Left lung (tissue), 10 donors: ENCODE results near the gene SDK1. TPM values are rescaled to one million over a fixed set of nuclear protein-coding genes. Genes with fewer than 3 reads are reported as not detected.

ENCODE experiments used
- ATAC-seq: fragments of 200-7000 bp; cut with Tn5 transposase; one replicate; pipeline ENCODE4 v1.9.1; 2020; ENCODE audit warnings: moderate library complexity
- DNase-seq, 4 donors: peaks; one replicate each; pipeline ENCODE4 v3.0.0-alpha.2; 2013 to 2020
- H3K27ac ChIP-seq, 2 donors: fragments of 200-600 bp; sonication (generic) in 1 of 2; one replicate each; pipeline versions ENCODE4 v1.5.0 to v1.8.0; 2020 to 2021
- H3K27me3 ChIP-seq, 2 donors: fragments of 200-600 bp; sonication (generic) in 1 of 2; one replicate each; pipeline versions ENCODE4 v1.5.0 to v1.8.0; 2020 to 2021
- H3K36me3 ChIP-seq, 2 donors: fragments of 200-600 bp; sonication (generic) in 1 of 2; one replicate each; pipeline versions ENCODE4 v1.5.0 to v1.8.0; 2020 to 2021
- H3K4me1 ChIP-seq, 2 donors: fragments of 200-600 bp; one replicate each; pipeline ENCODE4 v1.8.0; 2021
- H3K4me3 ChIP-seq, 2 donors: fragments of 200-600 bp; sonication (generic) in 1 of 2; one replicate each; pipeline versions ENCODE4 v1.5.0 to v1.8.0; 2020 to 2021; ENCODE audit warnings: mild to moderate bottlenecking in 1 of 2
- H3K9me3 ChIP-seq, 2 donors: fragments of 200-600 bp; sonication (generic) in 1 of 2; one replicate each; pipeline versions ENCODE4 v1.5.0 to v1.8.0; 2020 to 2021
- CTCF ChIP-seq, 2 donors: fragments of 200-600 bp; sonication (generic) in 1 of 2; IDR thresholded peaks; one replicate each; pipeline versions ENCODE4 v1.5.0 to v1.8.0; 2021; ENCODE audit warnings: antibody characterized with exemption in 2 of 2
- intact Hi-C, 2 donors: fragments of 100-400 bp; cut with DNase I; formaldehyde crosslinking; loops; one replicate each; pipeline versions ENCODE4 v1.11.2 to v1.14.2; 2022
- polyA plus RNA-seq, 6 donors: library from polyadenylated mRNA; unstranded; fragments of 120-200 nt; gene quantifications; one replicate each; pipeline ENCODE4 v1.2.1, GENCODE V29; 2013; ENCODE audit not compliant: insufficient read length in 6 of 6
- total RNA-seq, 2 donors: library from RNA; stranded (reverse); fragmentation: NEBNext Ultra II Directional; extraction: Animal tissue kit (Norgen Biotek cat#: 25700); gene quantifications; one replicate each; pipeline ENCODE4 v1.2.1, GENCODE V29; 2021
- donor health status: DM: no; HTN: yes; CAD: no.
- donor health status: DM: no; HTN: no; CAD: no.

Gene SDK1
- total and polyA plus RNA-seq, 8 donors, result 5.5 to 17.6 (median 13.0) TPM

- intact Hi-C loops, result no loop called here
- Histone ChIP-seq H3K9me3 (no peaks in the 10 kb centered on the region), H3K4me1 (no peaks in the 10 kb centered on the region), H3K36me3 (no peaks in the 10 kb centered on the region), H3K27me3 (no peaks in the 10 kb centered on the region), H3K4me3 (no peak overlapping the region), H3K27ac (no peak overlapping the region)
- TF ChIP-seq CTCF (IDR thresholded peaks at IDR 0.05), result no peak
- DNase-seq (no peak), ATAC-seq (no peak)
These were observed 654.0 kb downstream of the SDK1 start for GRCh38 chr7:3955026-3955425.

GRCh38 chr7:3955751-3956696, 655.0 kb downstream of the SDK1 start:
- H3K9me3 ChIP-seq, result no peaks in the 10 kb centered on the region
- intact Hi-C loops, result no loop called here
- ATAC-seq, result peak; percentile 87
- no peaks in the 10 kb centered on the region for H3K36me3 ChIP-seq
- no peak overlapping the region for H3K4me3 ChIP-seq
- no peak for DNase-seq
- no peaks in the 10 kb centered on the region for H3K27me3 ChIP-seq
- no peak overlapping the region for H3K27ac ChIP-seq
- TF ChIP-seq CTCF (IDR thresholded peaks at IDR 0.05), result no peak
- no peaks in the 10 kb centered on the region for H3K4me1 ChIP-seq

GRCh38 chr7:3956949-3957348, 655.9 kb downstream of the SDK1 start:
- H3K9me3 ChIP-seq, result peaks cover 0 to 2% of the 10 kb centered on the region in 2 donors
- no peak for DNase-seq
- no peak for TF ChIP-seq CTCF (IDR thresholded peaks at IDR 0.05)
- no peaks in the 10 kb centered on the region for H3K4me1 ChIP-seq
- H3K4me3 ChIP-seq, result no peak overlapping the region
- no peak overlapping the region for H3K27ac ChIP-seq
- H3K27me3 ChIP-seq, result no peaks in the 10 kb centered on the region
- intact Hi-C loops, result no loop called here
- no peaks in the 10 kb centered on the region for H3K36me3 ChIP-seq
- ATAC-seq, result no peak

- no peak overlapping the region for H3K4me3 ChIP-seq
- no peak overlapping the region for H3K27ac ChIP-seq
- intact Hi-C loops, result no loop called here
- H3K36me3 ChIP-seq, result no peaks in the 10 kb centered on the region
- H3K27me3 ChIP-seq, result no peaks in the 10 kb centered on the region
- ATAC-seq (no peak), DNase-seq (no peak)
- TF ChIP-seq CTCF (IDR thresholded peaks at IDR 0.05), result no peak
- peaks cover 0 to 6% of the 10 kb centered on the region in 2 donors for H3K9me3 ChIP-seq
- no peaks in the 10 kb centered on the region for H3K4me1 ChIP-seq
These were observed 656.5 kb downstream of the SDK1 start for GRCh38 chr7:3957472-3958108.

GRCh38 chr7:3958109-3958483, 657.0 kb downstream of the SDK1 start:
- no peak overlapping the region for H3K4me3 ChIP-seq
- H3K27me3 ChIP-seq, result no peaks in the 10 kb centered on the region
- H3K9me3 ChIP-seq, result peaks cover 0 to 6% of the 10 kb centered on the region in 2 donors
- TF ChIP-seq CTCF (IDR thresholded peaks at IDR 0.05), result no peak
- no peaks in the 10 kb centered on the region for H3K4me1 ChIP-seq
- intact Hi-C loops, result no loop called here
- H3K27ac ChIP-seq, result no peak overlapping the region
- DNase-seq, result peak in 2 of 4 donors; percentile 23 to 42
- peak; percentile 43 for ATAC-seq
- H3K36me3 ChIP-seq, result no peaks in the 10 kb centered on the region
